Measurements from ENCODE around the gene FGF8. TPM values are rescaled to one million over a fixed set of nuclear protein-coding genes. Genes with fewer than 3 reads are reported as not detected.

FGF8 gene
- total RNA-seq, 1 experiment from 2014 or later, result 14.3 TPM

DNA sequence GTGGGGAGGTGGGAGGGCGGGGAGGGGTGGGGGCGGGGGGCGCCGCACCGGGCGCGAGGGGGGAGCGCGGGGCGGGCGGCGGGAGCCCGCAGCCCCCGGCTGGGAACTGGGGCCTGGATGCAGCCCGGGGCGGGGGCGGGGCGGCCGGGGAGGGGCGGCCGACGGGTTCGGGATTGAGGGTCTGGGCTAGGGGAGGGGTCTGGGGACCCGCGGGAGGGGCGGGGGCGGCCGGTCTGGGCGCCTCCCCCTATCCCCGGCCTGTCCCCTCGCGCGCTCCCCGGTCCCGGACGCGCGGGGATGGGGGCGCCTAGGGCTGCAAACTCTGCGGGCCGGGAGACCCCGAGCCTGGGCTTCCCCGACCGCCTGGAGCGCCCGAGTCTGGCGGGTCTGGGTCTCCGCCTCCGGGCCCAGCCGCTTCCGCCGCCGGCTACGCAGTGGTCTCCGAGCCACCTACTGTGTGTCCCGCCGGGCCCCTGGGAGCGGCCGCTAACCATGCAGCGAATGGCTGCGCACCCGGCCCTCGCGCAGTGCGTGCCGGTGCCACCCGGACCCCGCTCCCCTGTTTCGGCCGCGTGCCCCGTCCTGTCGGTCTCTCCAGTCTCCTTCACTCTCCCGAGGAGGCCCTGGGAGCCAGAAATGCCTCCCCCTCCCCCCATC is 375 bp upstream of the FGF8 start:
- peaks cover 11% of the 10 kb centered on the region; the same call in 1 of the 2 replicates for H3K4me1 ChIP-seq (ENCODE audit: insufficient read depth, low read length)
- peaks cover 2% of the 10 kb centered on the region for H4K20me1 ChIP-seq (ENCODE audit: control insufficient read depth, insufficient read depth, insufficient read length)
- H4K5ac ChIP-seq (ENCODE audit: insufficient read length, low read depth, low read length), result no peak overlapping the region
- no peak overlapping the region for H3K18ac ChIP-seq (ENCODE audit: insufficient read length, low read depth, low read length)
- H2BK15ac ChIP-seq (ENCODE audit: low read depth, low read length), result no peak overlapping the region
- DNase-seq, result peak; percentile 44
- H3K27ac ChIP-seq (ENCODE audit: insufficient read length, low read depth, low read length), result no peak overlapping the region
- no peak overlapping the region for H4K91ac ChIP-seq (ENCODE audit: insufficient read length, low read depth, low read length)
- TF ChIP-seq, protein P1, sequence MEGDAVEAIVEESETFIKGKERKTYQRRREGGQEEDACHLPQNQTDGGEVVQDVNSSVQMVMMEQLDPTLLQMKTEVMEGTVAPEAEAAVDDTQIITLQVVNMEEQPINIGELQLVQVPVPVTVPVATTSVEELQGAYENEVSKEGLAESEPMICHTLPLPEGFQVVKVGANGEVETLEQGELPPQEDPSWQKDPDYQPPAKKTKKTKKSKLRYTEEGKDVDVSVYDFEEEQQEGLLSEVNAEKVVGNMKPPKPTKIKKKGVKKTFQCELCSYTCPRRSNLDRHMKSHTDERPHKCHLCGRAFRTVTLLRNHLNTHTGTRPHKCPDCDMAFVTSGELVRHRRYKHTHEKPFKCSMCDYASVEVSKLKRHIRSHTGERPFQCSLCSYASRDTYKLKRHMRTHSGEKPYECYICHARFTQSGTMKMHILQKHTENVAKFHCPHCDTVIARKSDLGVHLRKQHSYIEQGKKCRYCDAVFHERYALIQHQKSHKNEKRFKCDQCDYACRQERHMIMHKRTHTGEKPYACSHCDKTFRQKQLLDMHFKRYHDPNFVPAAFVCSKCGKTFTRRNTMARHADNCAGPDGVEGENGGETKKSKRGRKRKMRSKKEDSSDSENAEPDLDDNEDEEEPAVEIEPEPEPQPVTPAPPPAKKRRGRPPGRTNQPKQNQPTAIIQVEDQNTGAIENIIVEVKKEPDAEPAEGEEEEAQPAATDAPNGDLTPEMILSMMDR (conservative IDR thresholded peaks at IDR 0.05), result no peak
- H3K27me3 Mint-ChIP-seq (ENCODE audit: low read depth), result peaks cover 72% of the 10 kb centered on the region
- peaks cover 54% of the 10 kb centered on the region for H3K27me3 ChIP-seq (ENCODE audit: insufficient read depth, low read length)
- H3K4me3 Mint-ChIP-seq, result peak overlapping the region; percentile 50 to 78; a peak in 4 of 5 replicates
- no peak overlapping the region for H2AK5ac ChIP-seq (ENCODE audit: insufficient read length, low read length)
- H2BK12ac ChIP-seq (ENCODE audit: insufficient read length, low read depth, low read length), result no peak overlapping the region
- H3K79me2 ChIP-seq (ENCODE audit: insufficient read depth, low read length), result no peaks in the 10 kb centered on the region
- H3K79me1 ChIP-seq (ENCODE audit: insufficient read depth, low read depth, low read length, poor library complexity, severe bottlenecking), result no peaks in the 10 kb centered on the region
- no peak overlapping the region for H3K14ac ChIP-seq (ENCODE audit: insufficient read depth, low read length)
- H3K4me2 ChIP-seq (ENCODE audit: insufficient read depth, insufficient read length, low read length), result no peak overlapping the region
- no peak overlapping the region for H3K4ac ChIP-seq (ENCODE audit: low read depth, low read length)
- H2BK20ac ChIP-seq (ENCODE audit: low read depth, low read length, poor library complexity, severe bottlenecking), result no peak overlapping the region
- H3K23me2 ChIP-seq (ENCODE audit: insufficient read length, low read depth, low read length, poor library complexity, severe bottlenecking), result peaks cover 29% of the 10 kb centered on the region
- H3K9me3 ChIP-seq (ENCODE audit: control insufficient read depth, low read depth, low read length), result no peaks in the 10 kb centered on the region
- no peak overlapping the region for H3K56ac ChIP-seq (ENCODE audit: insufficient read length, low read depth, low read length)
- no peak overlapping the region for H3K9ac ChIP-seq (ENCODE audit: extremely low read depth, insufficient read length, low read length)
- H3K27ac Mint-ChIP-seq, result no peak overlapping the region
- no peak overlapping the region for H2AFZ ChIP-seq (ENCODE audit: low read length)
- H4K8ac ChIP-seq (replicated peaks; ENCODE audit: insufficient read length, low read depth, low read length), result no peak overlapping the region
- no peak overlapping the region for H2BK120ac ChIP-seq (ENCODE audit: low read depth, low read length, poor library complexity, severe bottlenecking)
- no peak overlapping the region for H3K23ac ChIP-seq (ENCODE audit: insufficient read length, low read depth, low read length)
- H3K9me3 Mint-ChIP-seq, result no peaks in the 10 kb centered on the region; a peak in 1 of 5 replicates
- peaks cover 3 to 9% (median 6%) of the 10 kb centered on the region in 3 experiments; a peak in 3 of 7 replicates for H3K36me3 Mint-ChIP-seq (ENCODE audit: insufficient read depth in 1 of 3, low read depth in 3 of 3)
- no peak overlapping the region for H3T11ph ChIP-seq (ENCODE audit: low read length)
- no CpG with 5 or more reads among the region's 74 CpGs for WGBS (ENCODE audit: extremely low coverage, insufficient read length, low lambda C conversion rate)
- no peak overlapping the region for H2BK5ac ChIP-seq (ENCODE audit: insufficient read length, low read length)
- H3K4me1 Mint-ChIP-seq, result peaks cover 59 to 68% of the 10 kb centered on the region in 2 experiments
